HEK293 (cell line): ENCODE results near the gene CCDC9.

Source experiments
- MEIS1 ChIP-seq: sonication (generic); formaldehyde crosslinking; IDR thresholded peaks from 2 replicates; pipeline ENCODE4 v1.8.1; 2022; ENCODE audit warnings: missing genetic modification reagents, mild to moderate bottlenecking, borderline replicate concordance
- OVOL3 ChIP-seq: fragments of 450-650 bp; formaldehyde crosslinking; IDR thresholded peaks from 2 replicates; pipeline ENCODE4 v1.5.1; 2016; ENCODE audit warnings: missing biosample characterization, missing genetic modification characterization
- REPIN1 ChIP-seq: fragments of 450-650 bp; formaldehyde crosslinking; IDR thresholded peaks from 2 replicates; pipeline ENCODE4 v1.5.1; 2017; ENCODE audit warnings: missing biosample characterization, missing genetic modification characterization, low read depth
- SETDB1 ChIP-seq: IDR thresholded peaks from one replicate; pipeline ENCODE4 v1.6.1; 2017; ENCODE audit warnings: mild to moderate bottlenecking, low read length, moderate library complexity, mixed read lengths; ENCODE audit not compliant: insufficient read length
- SP7 ChIP-seq: fragments of 450-650 bp; formaldehyde crosslinking; IDR thresholded peaks from 2 replicates; pipeline ENCODE4 v1.5.1; 2016; ENCODE audit warnings: missing biosample characterization, missing genetic modification characterization
- YY1 ChIP-seq: fragments of 450-650 bp; formaldehyde crosslinking; IDR thresholded peaks from 2 replicates; pipeline ENCODE4 v1.5.1; 2018; ENCODE audit warnings: missing biosample characterization, missing genetic modification characterization
- ZBTB20 ChIP-seq: fragments of 450-650 bp; formaldehyde crosslinking; IDR thresholded peaks from 2 replicates; pipeline ENCODE4 v1.5.1; 2016; ENCODE audit warnings: missing biosample characterization, missing genetic modification characterization
- ZNF133 ChIP-seq: fragments of 450-650 bp; formaldehyde crosslinking; IDR thresholded peaks from 2 replicates; pipeline ENCODE4 v1.5.1; 2016; ENCODE audit warnings: missing biosample characterization, missing genetic modification characterization
- ZNF221 ChIP-seq: fragments of 450-650 bp; formaldehyde crosslinking; IDR thresholded peaks from 2 replicates; pipeline ENCODE4 v1.5.1; 2017; ENCODE audit warnings: missing biosample characterization, missing genetic modification characterization, borderline replicate concordance
- ZNF292 ChIP-seq: fragments of 450-650 bp; formaldehyde crosslinking; IDR thresholded peaks from 2 replicates; pipeline ENCODE4 v1.5.1; 2016; ENCODE audit warnings: low read depth, missing biosample characterization, missing genetic modification characterization, borderline replicate concordance
- ZNF433 ChIP-seq: fragments of 450-650 bp; formaldehyde crosslinking; IDR thresholded peaks from 2 replicates; pipeline ENCODE4 v1.5.1; 2016; ENCODE audit warnings: missing biosample characterization, missing genetic modification characterization, low read depth
- ZNF501 ChIP-seq: fragments of 450-650 bp; formaldehyde crosslinking; IDR thresholded peaks from 2 replicates; pipeline ENCODE4 v1.5.1; 2016; ENCODE audit warnings: missing biosample characterization, missing genetic modification characterization
- ZNF560 ChIP-seq: fragments of 450-650 bp; formaldehyde crosslinking; IDR thresholded peaks from 2 replicates; pipeline ENCODE4 v1.5.1; 2017; ENCODE audit warnings: missing biosample characterization, missing genetic modification characterization, borderline replicate concordance
- ZNF571 ChIP-seq: fragments of 450-650 bp; formaldehyde crosslinking; IDR thresholded peaks from 2 replicates; pipeline ENCODE4 v1.5.0; 2017; ENCODE audit warnings: missing biosample characterization, missing genetic modification characterization
- ZNF623 ChIP-seq: fragments of 450-650 bp; formaldehyde crosslinking; IDR thresholded peaks from 2 replicates; pipeline ENCODE4 v1.5.1; 2016; ENCODE audit warnings: missing biosample characterization, missing genetic modification characterization
- ZNF677 ChIP-seq: fragments of 450-650 bp; IDR thresholded peaks from 2 replicates; pipeline ENCODE4 v1.5.0; 2018; ENCODE audit warnings: missing biosample characterization, mild to moderate bottlenecking, missing genetic modification characterization, moderate library complexity
- ZNF777 ChIP-seq: fragments of 450-650 bp; formaldehyde crosslinking; IDR thresholded peaks from 2 replicates; pipeline ENCODE4 v1.5.1; 2017; ENCODE audit warnings: missing biosample characterization, missing genetic modification characterization, borderline replicate concordance
- ZXDB ChIP-seq: fragments of 450-650 bp; formaldehyde crosslinking; IDR thresholded peaks from 2 replicates; pipeline ENCODE4 v1.5.1; 2016; ENCODE audit warnings: missing biosample characterization, missing genetic modification characterization
- TF ChIP-seq, protein P1 (sequence below): fragments of 450-650 bp; formaldehyde crosslinking; IDR thresholded peaks from 2 replicates; pipeline ENCODE4 v1.5.1; 2016; ENCODE audit warnings: missing biosample characterization, missing genetic modification characterization
- TF ChIP-seq, protein P2 (sequence below): fragments of 450-650 bp; formaldehyde crosslinking; conservative IDR thresholded peaks from 2 replicates; pipeline ENCODE4 v1.5.1; 2016; ENCODE audit warnings: low read depth, missing biosample characterization, missing genetic modification characterization
- TF ChIP-seq, protein P3 (sequence below): fragments of 450-650 bp; formaldehyde crosslinking; IDR thresholded peaks from 2 replicates; pipeline ENCODE4 v1.5.1; 2017; ENCODE audit warnings: missing biosample characterization, missing genetic modification characterization
- TF ChIP-seq, protein P4 (sequence below): fragments of 450-650 bp; formaldehyde crosslinking; IDR thresholded peaks from 2 replicates; pipeline ENCODE4 v1.5.1; 2016; ENCODE audit warnings: missing biosample characterization, missing genetic modification characterization
- TF ChIP-seq, protein P5 (sequence below): sonication (generic); formaldehyde crosslinking; IDR thresholded peaks from 2 replicates; pipeline ENCODE4 v1.8.1; 2022; ENCODE audit warnings: mild to moderate bottlenecking, moderate library complexity, missing genetic modification reagents
- TF ChIP-seq, protein P6 (sequence below): IDR thresholded peaks from 2 replicates; pipeline ENCODE4 v1.6.1; 2011; ENCODE audit warnings: mild to moderate bottlenecking, low read depth, low read length, borderline replicate concordance

The CCDC9 gene

DNA sequence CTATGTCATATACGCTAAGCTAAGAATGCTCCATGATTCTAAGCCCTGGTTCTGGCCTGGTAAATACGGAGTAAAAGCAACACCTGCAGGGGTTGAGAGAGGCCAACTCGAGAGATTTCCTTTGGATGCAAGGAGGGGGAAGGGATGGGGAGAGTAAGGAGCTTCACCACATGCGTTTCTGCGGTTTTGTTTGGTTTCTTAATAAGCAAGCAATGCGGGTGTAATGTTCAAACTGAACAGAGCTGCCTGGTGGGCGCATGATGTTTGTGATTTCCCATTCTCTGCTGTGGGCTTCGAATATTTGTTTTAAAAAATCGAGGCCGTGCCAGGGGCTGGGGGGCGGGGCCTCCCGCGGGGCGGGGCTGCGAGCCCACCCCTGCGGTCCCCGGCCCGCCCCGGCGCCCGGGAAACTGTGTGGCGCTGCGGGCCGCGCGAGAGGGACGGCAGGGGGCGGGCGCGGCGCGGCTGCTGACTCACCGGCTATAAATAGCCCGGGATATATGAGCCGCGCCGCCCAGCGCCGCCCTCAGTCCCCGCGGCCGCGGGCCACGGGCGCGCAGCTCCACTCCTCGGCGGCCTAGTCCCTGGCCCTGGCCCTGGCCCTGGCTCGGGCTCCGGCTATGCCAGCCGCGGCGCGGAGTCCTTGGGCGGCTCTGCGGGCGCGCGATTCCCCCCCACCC lies 30.4 kb upstream of the CCDC9 start (continued):
- no peak for TF ChIP-seq ZNF221 (tag by site-specific recombination)
- TF ChIP-seq ZNF292 (tag by site-specific recombination), result no peak
- no peak for TF ChIP-seq REPIN1 (tag by site-specific recombination)
- no peak for TF ChIP-seq ZNF501 (tag by site-specific recombination)
- no peak for TF ChIP-seq ZNF433 (tag by site-specific recombination)
- TF ChIP-seq ZNF777, result no peak
- no peak for TF ChIP-seq SP7 (tag by site-specific recombination)
- TF ChIP-seq ZNF133 (tag by site-specific recombination), result no peak
- TF ChIP-seq YY1 (tag by site-specific recombination), result no peak
- no peak for TF ChIP-seq ZNF677 (tag by site-specific recombination)
- TF ChIP-seq, protein P1, sequence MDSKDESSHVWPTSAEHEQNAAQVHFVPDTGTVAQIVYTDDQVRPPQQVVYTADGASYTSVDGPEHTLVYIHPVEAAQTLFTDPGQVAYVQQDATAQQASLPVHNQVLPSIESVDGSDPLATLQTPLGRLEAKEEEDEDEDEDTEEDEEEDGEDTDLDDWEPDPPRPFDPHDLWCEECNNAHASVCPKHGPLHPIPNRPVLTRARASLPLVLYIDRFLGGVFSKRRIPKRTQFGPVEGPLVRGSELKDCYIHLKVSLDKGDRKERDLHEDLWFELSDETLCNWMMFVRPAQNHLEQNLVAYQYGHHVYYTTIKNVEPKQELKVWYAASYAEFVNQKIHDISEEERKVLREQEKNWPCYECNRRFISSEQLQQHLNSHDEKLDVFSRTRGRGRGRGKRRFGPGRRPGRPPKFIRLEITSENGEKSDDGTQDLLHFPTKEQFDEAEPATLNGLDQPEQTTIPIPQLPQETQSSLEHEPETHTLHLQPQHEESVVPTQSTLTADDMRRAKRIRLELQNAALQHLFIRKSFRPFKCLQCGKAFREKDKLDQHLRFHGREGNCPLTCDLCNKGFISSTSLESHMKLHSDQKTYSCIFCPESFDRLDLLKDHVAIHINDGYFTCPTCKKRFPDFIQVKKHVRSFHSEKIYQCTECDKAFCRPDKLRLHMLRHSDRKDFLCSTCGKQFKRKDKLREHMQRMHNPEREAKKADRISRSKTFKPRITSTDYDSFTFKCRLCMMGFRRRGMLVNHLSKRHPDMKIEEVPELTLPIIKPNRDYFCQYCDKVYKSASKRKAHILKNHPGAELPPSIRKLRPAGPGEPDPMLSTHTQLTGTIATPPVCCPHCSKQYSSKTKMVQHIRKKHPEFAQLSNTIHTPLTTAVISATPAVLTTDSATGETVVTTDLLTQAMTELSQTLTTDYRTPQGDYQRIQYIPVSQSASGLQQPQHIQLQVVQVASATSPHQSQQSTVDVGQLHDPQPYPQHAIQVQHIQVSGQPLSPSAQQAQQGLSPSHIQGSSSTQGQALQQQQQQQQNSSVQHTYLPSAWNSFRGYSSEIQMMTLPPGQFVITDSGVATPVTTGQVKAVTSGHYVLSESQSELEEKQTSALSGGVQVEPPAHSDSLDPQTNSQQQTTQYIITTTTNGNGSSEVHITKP, result no peak
- no peak for TF ChIP-seq OVOL3 (tag by site-specific recombination)
- no peak for TF ChIP-seq ZNF623 (tag by site-specific recombination)
- no peak for TF ChIP-seq SETDB1
- TF ChIP-seq, protein P2, sequence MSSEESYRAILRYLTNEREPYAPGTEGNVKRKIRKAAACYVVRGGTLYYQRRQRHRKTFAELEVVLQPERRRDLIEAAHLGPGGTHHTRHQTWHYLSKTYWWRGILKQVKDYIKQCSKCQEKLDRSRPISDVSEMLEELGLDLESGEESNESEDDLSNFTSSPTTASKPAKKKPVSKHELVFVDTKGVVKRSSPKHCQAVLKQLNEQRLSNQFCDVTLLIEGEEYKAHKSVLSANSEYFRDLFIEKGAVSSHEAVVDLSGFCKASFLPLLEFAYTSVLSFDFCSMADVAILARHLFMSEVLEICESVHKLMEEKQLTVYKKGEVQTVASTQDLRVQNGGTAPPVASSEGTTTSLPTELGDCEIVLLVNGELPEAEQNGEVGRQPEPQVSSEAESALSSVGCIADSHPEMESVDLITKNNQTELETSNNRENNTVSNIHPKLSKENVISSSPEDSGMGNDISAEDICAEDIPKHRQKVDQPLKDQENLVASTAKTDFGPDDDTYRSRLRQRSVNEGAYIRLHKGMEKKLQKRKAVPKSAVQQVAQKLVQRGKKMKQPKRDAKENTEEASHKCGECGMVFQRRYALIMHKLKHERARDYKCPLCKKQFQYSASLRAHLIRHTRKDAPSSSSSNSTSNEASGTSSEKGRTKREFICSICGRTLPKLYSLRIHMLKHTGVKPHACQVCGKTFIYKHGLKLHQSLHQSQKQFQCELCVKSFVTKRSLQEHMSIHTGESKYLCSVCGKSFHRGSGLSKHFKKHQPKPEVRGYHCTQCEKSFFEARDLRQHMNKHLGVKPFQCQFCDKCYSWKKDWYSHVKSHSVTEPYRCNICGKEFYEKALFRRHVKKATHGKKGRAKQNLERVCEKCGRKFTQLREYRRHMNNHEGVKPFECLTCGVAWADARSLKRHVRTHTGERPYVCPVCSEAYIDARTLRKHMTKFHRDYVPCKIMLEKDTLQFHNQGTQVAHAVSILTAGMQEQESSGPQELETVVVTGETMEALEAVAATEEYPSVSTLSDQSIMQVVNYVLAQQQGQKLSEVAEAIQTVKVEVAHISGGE (tag by site-specific recombination), result no peak
- TF ChIP-seq, protein P3, sequence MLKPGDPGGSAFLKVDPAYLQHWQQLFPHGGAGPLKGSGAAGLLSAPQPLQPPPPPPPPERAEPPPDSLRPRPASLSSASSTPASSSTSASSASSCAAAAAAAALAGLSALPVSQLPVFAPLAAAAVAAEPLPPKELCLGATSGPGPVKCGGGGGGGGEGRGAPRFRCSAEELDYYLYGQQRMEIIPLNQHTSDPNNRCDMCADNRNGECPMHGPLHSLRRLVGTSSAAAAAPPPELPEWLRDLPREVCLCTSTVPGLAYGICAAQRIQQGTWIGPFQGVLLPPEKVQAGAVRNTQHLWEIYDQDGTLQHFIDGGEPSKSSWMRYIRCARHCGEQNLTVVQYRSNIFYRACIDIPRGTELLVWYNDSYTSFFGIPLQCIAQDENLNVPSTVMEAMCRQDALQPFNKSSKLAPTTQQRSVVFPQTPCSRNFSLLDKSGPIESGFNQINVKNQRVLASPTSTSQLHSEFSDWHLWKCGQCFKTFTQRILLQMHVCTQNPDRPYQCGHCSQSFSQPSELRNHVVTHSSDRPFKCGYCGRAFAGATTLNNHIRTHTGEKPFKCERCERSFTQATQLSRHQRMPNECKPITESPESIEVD, result no peak
- no peak for TF ChIP-seq ZNF571 (tag by site-specific recombination)
- TF ChIP-seq, protein P4, sequence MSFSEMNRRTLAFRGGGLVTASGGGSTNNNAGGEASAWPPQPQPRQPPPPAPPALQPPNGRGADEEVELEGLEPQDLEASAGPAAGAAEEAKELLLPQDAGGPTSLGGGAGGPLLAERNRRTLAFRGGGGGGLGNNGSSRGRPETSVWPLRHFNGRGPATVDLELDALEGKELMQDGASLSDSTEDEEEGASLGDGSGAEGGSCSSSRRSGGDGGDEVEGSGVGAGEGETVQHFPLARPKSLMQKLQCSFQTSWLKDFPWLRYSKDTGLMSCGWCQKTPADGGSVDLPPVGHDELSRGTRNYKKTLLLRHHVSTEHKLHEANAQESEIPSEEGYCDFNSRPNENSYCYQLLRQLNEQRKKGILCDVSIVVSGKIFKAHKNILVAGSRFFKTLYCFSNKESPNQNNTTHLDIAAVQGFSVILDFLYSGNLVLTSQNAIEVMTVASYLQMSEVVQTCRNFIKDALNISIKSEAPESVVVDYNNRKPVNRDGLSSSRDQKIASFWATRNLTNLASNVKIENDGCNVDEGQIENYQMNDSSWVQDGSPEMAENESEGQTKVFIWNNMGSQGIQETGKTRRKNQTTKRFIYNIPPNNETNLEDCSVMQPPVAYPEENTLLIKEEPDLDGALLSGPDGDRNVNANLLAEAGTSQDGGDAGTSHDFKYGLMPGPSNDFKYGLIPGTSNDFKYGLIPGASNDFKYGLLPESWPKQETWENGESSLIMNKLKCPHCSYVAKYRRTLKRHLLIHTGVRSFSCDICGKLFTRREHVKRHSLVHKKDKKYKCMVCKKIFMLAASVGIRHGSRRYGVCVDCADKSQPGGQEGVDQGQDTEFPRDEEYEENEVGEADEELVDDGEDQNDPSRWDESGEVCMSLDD, result no peak
- TF ChIP-seq MEIS1, result no peak
- TF ChIP-seq ZXDB (tag by site-specific recombination), result 0 out of 2 replicates have a peak, but pooled peaks have one; percentile 16
- no peak for TF ChIP-seq ZNF560 (tag by site-specific recombination)
- no peak for TF ChIP-seq ZBTB20 (tag by site-specific recombination)
- TF ChIP-seq, protein P5, sequence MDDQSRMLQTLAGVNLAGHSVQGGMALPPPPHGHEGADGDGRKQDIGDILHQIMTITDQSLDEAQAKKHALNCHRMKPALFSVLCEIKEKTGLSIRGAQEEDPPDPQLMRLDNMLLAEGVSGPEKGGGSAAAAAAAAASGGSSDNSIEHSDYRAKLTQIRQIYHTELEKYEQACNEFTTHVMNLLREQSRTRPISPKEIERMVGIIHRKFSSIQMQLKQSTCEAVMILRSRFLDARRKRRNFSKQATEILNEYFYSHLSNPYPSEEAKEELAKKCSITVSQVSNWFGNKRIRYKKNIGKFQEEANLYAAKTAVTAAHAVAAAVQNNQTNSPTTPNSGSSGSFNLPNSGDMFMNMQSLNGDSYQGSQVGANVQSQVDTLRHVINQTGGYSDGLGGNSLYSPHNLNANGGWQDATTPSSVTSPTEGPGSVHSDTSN (CRISPR knock-in tag), result 0 out of 2 replicates have a peak, but pooled peaks have one; percentile 73
- TF ChIP-seq, protein P6, sequence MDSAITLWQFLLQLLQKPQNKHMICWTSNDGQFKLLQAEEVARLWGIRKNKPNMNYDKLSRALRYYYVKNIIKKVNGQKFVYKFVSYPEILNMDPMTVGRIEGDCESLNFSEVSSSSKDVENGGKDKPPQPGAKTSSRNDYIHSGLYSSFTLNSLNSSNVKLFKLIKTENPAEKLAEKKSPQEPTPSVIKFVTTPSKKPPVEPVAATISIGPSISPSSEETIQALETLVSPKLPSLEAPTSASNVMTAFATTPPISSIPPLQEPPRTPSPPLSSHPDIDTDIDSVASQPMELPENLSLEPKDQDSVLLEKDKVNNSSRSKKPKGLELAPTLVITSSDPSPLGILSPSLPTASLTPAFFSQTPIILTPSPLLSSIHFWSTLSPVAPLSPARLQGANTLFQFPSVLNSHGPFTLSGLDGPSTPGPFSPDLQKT, result no peak
